Osteoblast (primary cell): ENCODE data around the gene AADACL3. TPM values are rescaled to one million over a fixed set of nuclear protein-coding genes. Genes with fewer than 3 reads are reported as not detected.

ENCODE experiments used
- DNase-seq: peaks from one replicate; pipeline ENCODE4 v3.0.0; 2011; ENCODE audit warnings: low spot score, mixed read lengths; ENCODE audit not compliant: insufficient read length; ENCODE audit errors: missing footprints
- H2AFZ ChIP-seq: 2 replicates; pipeline ENCODE4 v1.6.0; 2011; ENCODE audit warnings: mild to moderate bottlenecking, low read length
- H3K27ac ChIP-seq: 2 replicates; pipeline ENCODE4 v1.5.1; 2011; ENCODE audit warnings: mild to moderate bottlenecking, low read depth, low read length, moderate library complexity
- H3K27me3 ChIP-seq: 2 replicates; pipeline ENCODE4 v1.6.0; 2012; ENCODE audit warnings: mild to moderate bottlenecking, control low read depth, inconsistent platforms, low read length, moderate library complexity; ENCODE audit not compliant: insufficient read depth
- H3K36me3 ChIP-seq: 2 replicates; pipeline ENCODE4 v1.5.1; 2011; ENCODE audit warnings: mild to moderate bottlenecking, low read length, control low read depth, moderate library complexity; ENCODE audit not compliant: insufficient read depth
- H3K4me1 ChIP-seq: 2 replicates; pipeline ENCODE4 v1.5.1; 2011; ENCODE audit warnings: mild to moderate bottlenecking, low read length, control low read depth, moderate library complexity; ENCODE audit not compliant: insufficient read depth
- H3K4me2 ChIP-seq: 2 replicates; pipeline ENCODE4 v1.6.0; 2011; ENCODE audit warnings: mild to moderate bottlenecking, low read length; ENCODE audit not compliant: insufficient read depth
- H3K4me3 ChIP-seq: fragments of 200-600 bp; sonication (generic); 3 replicates; pipeline ENCODE4 v1.5.1; 2012; ENCODE audit warnings: mild to moderate bottlenecking, low read length, inconsistent platforms; ENCODE audit not compliant: insufficient read depth
- H3K79me2 ChIP-seq: 2 replicates; pipeline ENCODE4 v1.6.0; 2012; ENCODE audit warnings: mild to moderate bottlenecking, low read length, control low read depth, inconsistent platforms; ENCODE audit not compliant: insufficient read depth
- H3K9me3 ChIP-seq: 2 replicates; pipeline ENCODE4 v1.5.1; 2011; ENCODE audit warnings: low read depth, low read length, control low read depth
- H4K20me1 ChIP-seq: 2 replicates; pipeline ENCODE4 v1.6.0; 2012; ENCODE audit warnings: mild to moderate bottlenecking, low read length, control low read depth; ENCODE audit not compliant: insufficient read depth
- total RNA-seq: library from RNA; depleted of rRNA; stranded (reverse); fragments of >200 nt; gene quantifications from 2 replicates; pipeline ENCODE4 v1.2.3, GENCODE V29; 2012
- TF ChIP-seq, protein P1 (sequence below): IDR thresholded peaks from 2 replicates; pipeline ENCODE4 v1.5.1; 2011; ENCODE audit warnings: mild to moderate bottlenecking, low read depth, low read length, moderate library complexity; ENCODE audit errors: extremely low read depth

Gene AADACL3
- total RNA-seq, 1 donor: not detected

DNA sequence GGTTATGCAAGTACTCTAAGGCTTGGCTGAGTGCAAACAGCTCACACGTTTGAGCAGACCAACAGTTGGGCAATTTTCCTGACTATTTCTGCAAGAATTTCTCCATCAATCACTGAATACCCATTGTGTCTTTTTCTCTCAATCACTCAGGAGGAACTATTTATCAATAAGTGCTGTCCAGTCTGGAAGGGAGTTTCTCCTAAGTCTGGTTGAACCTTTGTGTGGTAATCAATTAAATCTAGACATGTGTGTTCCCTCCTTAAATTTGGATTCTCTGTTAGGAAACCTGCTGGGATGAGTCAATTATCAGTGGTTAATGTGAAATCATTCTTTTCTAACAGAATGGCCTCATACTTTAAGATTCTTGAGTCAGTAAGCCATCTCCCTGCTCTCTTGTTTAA, 6.8 kb upstream of the AADACL3 start:
- no peak overlapping the region for H2AFZ ChIP-seq
- TF ChIP-seq, protein P1, sequence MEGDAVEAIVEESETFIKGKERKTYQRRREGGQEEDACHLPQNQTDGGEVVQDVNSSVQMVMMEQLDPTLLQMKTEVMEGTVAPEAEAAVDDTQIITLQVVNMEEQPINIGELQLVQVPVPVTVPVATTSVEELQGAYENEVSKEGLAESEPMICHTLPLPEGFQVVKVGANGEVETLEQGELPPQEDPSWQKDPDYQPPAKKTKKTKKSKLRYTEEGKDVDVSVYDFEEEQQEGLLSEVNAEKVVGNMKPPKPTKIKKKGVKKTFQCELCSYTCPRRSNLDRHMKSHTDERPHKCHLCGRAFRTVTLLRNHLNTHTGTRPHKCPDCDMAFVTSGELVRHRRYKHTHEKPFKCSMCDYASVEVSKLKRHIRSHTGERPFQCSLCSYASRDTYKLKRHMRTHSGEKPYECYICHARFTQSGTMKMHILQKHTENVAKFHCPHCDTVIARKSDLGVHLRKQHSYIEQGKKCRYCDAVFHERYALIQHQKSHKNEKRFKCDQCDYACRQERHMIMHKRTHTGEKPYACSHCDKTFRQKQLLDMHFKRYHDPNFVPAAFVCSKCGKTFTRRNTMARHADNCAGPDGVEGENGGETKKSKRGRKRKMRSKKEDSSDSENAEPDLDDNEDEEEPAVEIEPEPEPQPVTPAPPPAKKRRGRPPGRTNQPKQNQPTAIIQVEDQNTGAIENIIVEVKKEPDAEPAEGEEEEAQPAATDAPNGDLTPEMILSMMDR: no peak
- no peaks in the 10 kb centered on the region for H3K9me3 ChIP-seq
- DNase-seq: no peak
- no peaks in the 10 kb centered on the region for H3K36me3 ChIP-seq
- no peak overlapping the region for H3K4me3 ChIP-seq
- H3K4me2 ChIP-seq: no peak overlapping the region
- H3K79me2 ChIP-seq: no peaks in the 10 kb centered on the region
- H4K20me1 ChIP-seq: no peaks in the 10 kb centered on the region
- no peaks in the 10 kb centered on the region for H3K27me3 ChIP-seq
- H3K4me1 ChIP-seq: no peaks in the 10 kb centered on the region
- no peak overlapping the region for H3K27ac ChIP-seq

DNA sequence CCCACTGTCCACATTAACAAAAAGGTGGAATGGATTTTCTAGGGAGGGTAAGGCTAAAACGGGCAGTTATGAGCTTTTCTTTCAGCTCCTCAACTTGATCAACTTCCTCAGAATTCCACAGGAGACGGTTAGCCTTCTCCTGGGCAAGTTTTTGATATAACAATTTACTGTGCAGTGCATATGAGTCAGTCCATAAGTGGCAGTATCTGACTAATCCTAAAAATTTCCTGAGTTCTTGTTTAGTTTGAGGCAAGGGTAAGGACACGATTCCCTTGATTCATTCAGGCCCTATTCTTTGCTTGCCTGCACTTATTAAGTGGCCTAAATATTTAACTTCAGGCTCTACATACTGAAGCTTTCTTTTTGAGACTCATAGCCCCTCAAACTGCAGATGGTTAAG, 6.2 kb upstream of the AADACL3 start:
- Histone ChIP-seq H3K27ac (no peak overlapping the region), H3K4me3 (no peak overlapping the region), H3K4me2 (no peak overlapping the region), H4K20me1 (no peaks in the 10 kb centered on the region), H2AFZ (no peak overlapping the region), H3K79me2 (no peaks in the 10 kb centered on the region), H3K27me3 (no peaks in the 10 kb centered on the region), H3K36me3 (no peaks in the 10 kb centered on the region), H3K4me1 (no peaks in the 10 kb centered on the region), H3K9me3 (no peaks in the 10 kb centered on the region)
- no peak for DNase-seq
- TF ChIP-seq, protein P1: no peak

DNA sequence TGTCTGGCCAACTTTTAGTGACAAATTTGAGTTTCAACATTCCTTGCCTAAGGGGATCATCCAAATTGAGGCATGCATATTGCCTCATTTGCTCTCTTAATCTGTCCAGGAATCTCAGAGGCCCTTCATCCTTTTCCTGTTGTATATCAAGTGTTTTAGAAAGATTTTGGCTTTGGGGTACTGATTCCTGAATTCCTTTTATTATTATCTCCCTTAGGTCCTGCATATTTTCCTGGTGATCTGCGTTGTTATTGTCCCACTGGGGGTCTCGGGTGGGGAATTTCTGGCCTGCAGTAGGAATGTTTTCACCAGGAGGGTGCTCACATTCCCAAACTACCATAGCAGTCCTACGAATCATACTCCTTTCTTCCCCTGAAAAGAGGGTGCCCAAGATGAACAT, 4.4 kb upstream of the AADACL3 start:
- TF ChIP-seq, protein P1: no peak
- Histone ChIP-seq H3K79me2 (no peaks in the 10 kb centered on the region), H3K9me3 (no peaks in the 10 kb centered on the region), H3K27me3 (no peaks in the 10 kb centered on the region), H3K36me3 (no peaks in the 10 kb centered on the region), H3K4me2 (no peak overlapping the region), H3K4me3 (no peak overlapping the region), H3K4me1 (no peaks in the 10 kb centered on the region), H4K20me1 (no peaks in the 10 kb centered on the region), H2AFZ (no peak overlapping the region), H3K27ac (no peak overlapping the region)
- DNase-seq: no peak

DNA sequence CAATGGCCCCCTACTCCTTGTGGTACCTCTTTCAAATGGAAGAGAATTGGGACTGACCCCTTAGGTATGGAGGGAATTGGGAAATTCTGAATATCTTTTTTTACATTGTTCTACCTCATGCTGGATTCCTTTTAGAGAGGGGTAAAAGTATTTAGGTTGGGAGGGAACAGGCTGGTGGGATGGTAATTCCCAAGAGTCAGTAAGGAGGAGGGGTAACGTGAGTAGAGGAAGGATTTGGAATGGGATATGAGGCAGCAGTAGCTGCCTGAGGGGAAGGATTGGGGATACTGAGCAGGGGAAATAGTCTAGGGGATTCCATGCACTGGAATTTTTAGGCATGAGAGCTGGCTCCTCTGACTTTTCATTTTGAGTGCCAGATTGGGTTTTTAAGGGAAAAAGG, 3.8 kb upstream of the AADACL3 start:
- Histone ChIP-seq H3K4me2 (no peak overlapping the region), H4K20me1 (no peaks in the 10 kb centered on the region), H3K4me1 (no peaks in the 10 kb centered on the region), H3K27me3 (no peaks in the 10 kb centered on the region), H3K9me3 (no peaks in the 10 kb centered on the region), H3K27ac (no peak overlapping the region), H3K4me3 (no peak overlapping the region), H2AFZ (no peak overlapping the region), H3K36me3 (no peaks in the 10 kb centered on the region), H3K79me2 (no peaks in the 10 kb centered on the region)
- TF ChIP-seq, protein P1: no peak
- no peak for DNase-seq
